NK-92 (cell line): ENCODE measurements around the gene USP7.

Experiments used
- DNase-seq: peaks from one replicate; lab custom pipeline; 2025; ENCODE audit not compliant: unreplicated experiment; lab: John Stamatoyannopoulos, UW

Gene USP7

GRCh38 chr16:8865145-8865882 is 98.4 kb downstream of the USP7 start:
- DNase-seq, result no peak

GRCh38 chr16:8864480-8865110 is 99.1 kb downstream of the USP7 start:
- DNase-seq, result no peak

GRCh38 chr16:8863594-8864424 is 99.9 kb downstream of the USP7 start:
- no peak for DNase-seq

GRCh38 chr16:8862309-8863130 is 101.2 kb downstream of the USP7 start:
- DNase-seq, result no peak

GRCh38 chr16:8861563-8862308 is 102.0 kb downstream of the USP7 start:
- DNase-seq, result no peak

- no peak for DNase-seq
Observed at GRCh38 chr16:8859913-8860881, 103.5 kb downstream of the USP7 start.

- no peak for DNase-seq
Observed at GRCh38 chr16:8858994-8859912, 104.5 kb downstream of the USP7 start.

GRCh38 chr16:8855972-8856371 is 107.7 kb downstream of the USP7 start:
- no peak for DNase-seq

GRCh38 chr16:8855051-8855786 is 108.5 kb downstream of the USP7 start:
- no peak for DNase-seq

GRCh38 chr16:8854298-8854948 is 109.3 kb downstream of the USP7 start:
- no peak for DNase-seq

- DNase-seq, result no peak
Observed at GRCh38 chr16:8853611-8854010, 110.1 kb downstream of the USP7 start.

- DNase-seq, result no peak
Observed at GRCh38 chr16:8853150-8853549, 110.6 kb downstream of the USP7 start.

GRCh38 chr16:8852534-8852933 is 111.2 kb downstream of the USP7 start:
- DNase-seq, result no peak

GRCh38 chr16:8851761-8852403 is 111.8 kb downstream of the USP7 start:
- DNase-seq, result no peak

- DNase-seq, result no peak
Observed at GRCh38 chr16:8850279-8850885, 113.3 kb downstream of the USP7 start.

GRCh38 chr16:8849411-8850011 is 114.2 kb downstream of the USP7 start:
- no peak for DNase-seq
